ENCODE results near the gene NOP14. TPM values are rescaled to one million over a fixed set of nuclear protein-coding genes. Genes with fewer than 3 reads are reported as not detected.

NOP14 gene
- total and polyA plus RNA-seq, 8 donors = 11.1 to 31.0 (median 17.4) TPM

DNA sequence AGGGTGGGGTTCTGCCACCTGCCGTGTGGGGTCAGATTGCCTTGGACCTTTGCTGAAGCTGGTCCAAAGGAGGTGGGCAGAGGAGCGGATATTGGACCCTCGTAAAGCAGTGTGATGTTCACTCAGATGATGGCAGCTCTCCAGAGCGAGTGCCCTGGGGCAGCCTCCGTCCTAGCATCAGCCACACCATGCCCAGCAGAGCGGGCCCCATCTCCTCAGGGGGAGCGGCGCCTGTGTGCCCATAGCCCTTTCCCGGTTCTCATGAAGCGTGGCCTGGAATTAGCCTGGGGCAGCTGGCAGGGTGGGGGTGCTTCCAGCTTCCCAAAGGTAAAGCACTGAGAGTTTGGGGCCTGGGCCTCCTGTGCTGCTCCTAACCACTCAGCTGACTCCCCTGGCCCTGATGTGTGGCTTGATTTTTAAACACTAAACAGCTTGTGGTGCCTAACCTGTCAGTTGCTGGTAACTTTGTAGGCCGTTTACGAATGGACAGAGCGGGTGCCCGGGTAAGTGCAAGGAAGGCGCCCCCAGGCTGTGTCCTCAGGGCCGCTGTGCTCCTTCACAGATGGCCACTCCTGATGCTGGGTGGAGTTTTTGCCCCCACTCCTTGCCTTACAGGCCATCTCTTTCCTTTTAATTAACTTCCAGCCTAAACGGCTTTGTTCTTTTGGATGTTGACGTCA lies 36.0 kb downstream of the NOP14 start:
- H3K4me1 ChIP-seq = peaks cover 11 to 16% (median 13%) of the 10 kb centered on the region in 3 donors
- FAIRE-seq (no peak), ATAC-seq (no peak), DNase-seq (peak in 4 of 6 donors; percentile 8 to 50 (median 30))
- WGBS, 2 donors = 95 to 97% methylated on average over 18 of the region's 18 CpGs
- no peak overlapping the region for H3K27ac ChIP-seq
- peaks cover 0 to 38% (median 6%) of the 10 kb centered on the region in 3 donors for H3K36me3 ChIP-seq
- H3K9me3 ChIP-seq = no peaks in the 10 kb centered on the region
- intact Hi-C loops (cut with DNase I) = no loop called here
- no peak for TF ChIP-seq CTCF (IDR thresholded peaks at IDR 0.05)
- no peak overlapping the region for H3K4me3 ChIP-seq
- no peaks in the 10 kb centered on the region for H3K27me3 ChIP-seq

DNA sequence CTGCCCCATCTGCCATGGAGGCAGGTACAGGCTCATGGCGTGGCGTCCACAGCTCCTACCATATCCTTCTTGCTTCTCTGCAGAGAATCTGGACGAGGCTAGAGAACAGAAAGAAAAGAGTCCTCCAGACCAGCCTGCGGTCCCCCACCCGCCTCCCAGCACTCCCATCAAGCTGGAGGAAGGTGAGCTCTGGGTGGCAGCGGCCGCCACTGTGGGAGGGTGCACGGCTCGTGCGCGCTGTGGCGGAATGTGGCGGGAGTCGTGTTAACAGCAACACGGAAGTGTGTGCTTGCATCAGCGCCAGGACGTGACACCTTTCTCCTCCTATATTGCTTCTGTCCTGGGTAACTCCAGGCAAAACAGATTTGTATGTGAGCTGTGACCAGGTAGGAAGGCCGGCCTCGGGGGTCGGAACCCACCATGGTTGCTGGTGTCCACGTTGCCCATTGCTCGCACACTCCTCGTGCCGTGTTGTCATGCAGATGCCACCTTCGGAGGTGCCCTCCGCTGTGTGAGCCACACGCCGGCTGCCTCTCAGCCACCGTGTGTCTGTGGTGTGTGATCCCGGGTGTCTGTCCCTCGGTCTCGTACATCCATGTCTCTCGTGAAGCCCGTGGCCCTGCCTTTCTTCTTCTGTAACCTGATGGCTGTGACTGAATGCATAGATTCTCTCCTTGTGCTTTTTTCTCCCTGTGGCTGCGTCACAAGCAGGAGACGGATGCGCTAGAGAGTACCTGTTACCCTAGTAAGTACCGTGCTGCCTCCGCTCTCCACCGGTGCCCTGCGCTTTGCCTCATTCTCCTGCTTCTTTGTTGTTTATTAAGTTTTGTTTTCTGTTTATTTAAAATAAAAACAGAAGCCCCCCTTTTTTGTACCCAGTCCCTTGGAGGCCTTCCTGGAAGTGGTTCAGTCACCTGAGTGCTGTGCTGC lies 37.0 kb downstream of the NOP14 start:
- Histone ChIP-seq H3K27me3 (no peaks in the 10 kb centered on the region), H3K4me1 (peaks cover 11 to 16% (median 13%) of the 10 kb centered on the region in 3 donors), H3K36me3 (peaks cover 0 to 38% (median 6%) of the 10 kb centered on the region in 3 donors), H3K4me3 (no peak overlapping the region), H3K9me3 (no peaks in the 10 kb centered on the region), H3K27ac (no peak overlapping the region)
- no peak for TF ChIP-seq CTCF (IDR thresholded peaks at IDR 0.05)
- 93 to 95% methylated on average over 41 of the region's 41 CpGs for WGBS, 2 donors
- intact Hi-C loops (cut with DNase I) = no loop called here
- ATAC-seq (no peak), FAIRE-seq (no peak), DNase-seq (peak in 4 of 6 donors; percentile 5 to 56 (median 32))

- H3K9me3 ChIP-seq = no peaks in the 10 kb centered on the region
- H3K36me3 ChIP-seq = peaks cover 0 to 38% (median 6%) of the 10 kb centered on the region in 3 donors
- no peak overlapping the region for H3K4me3 ChIP-seq
- intact Hi-C loops (cut with DNase I) = no loop called here
- H3K27ac ChIP-seq = no peak overlapping the region
- DNase-seq (peak in 1 of 6 donors; percentile 5), FAIRE-seq (no peak), ATAC-seq (no peak)
- WGBS, 2 donors = 91 to 94% methylated on average over 5 of the region's 5 CpGs
- no peak for TF ChIP-seq CTCF (IDR thresholded peaks at IDR 0.05)
- H3K4me1 ChIP-seq = peaks cover 5 to 12% (median 9%) of the 10 kb centered on the region in 3 donors
- no peaks in the 10 kb centered on the region for H3K27me3 ChIP-seq
Observed at GRCh38 chr4:2925496-2925895, 37.7 kb downstream of the NOP14 start.

DNA sequence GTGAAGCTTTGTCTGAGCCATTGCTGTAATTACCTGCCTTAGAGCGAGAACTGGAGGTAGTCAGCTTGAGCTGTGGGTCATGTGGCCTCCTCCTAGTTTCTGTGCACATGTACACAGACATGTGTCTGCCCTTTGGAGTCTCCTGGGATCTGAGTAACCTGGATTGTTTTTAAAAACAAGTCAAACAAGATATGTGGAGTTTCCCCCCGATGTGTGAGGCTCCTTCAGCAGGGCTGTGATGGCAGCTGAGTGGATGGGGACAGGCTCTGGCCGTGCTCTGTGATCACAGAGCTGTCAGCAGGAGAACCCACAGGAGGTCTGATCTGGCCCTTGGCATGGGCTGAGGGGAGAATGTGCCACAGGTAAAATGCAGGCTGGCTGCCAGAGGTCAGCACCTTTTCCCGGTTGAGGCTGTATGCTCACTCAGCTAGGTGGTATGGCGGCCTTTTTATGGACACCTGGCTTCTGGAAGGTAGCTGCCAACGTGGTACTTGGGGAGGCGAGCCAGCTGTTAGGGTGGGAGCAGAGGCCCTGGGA lies 38.4 kb downstream of the NOP14 start:
- H3K27ac ChIP-seq = peak overlapping the region in 1 of 4 donors; percentile 17
- TF ChIP-seq CTCF (IDR thresholded peaks at IDR 0.05) = no peak
- no peaks in the 10 kb centered on the region for H3K9me3 ChIP-seq
- peak; percentile 32 to 60 (median 50) for ATAC-seq
- H3K4me3 ChIP-seq = no peak overlapping the region
- H3K27me3 ChIP-seq = no peaks in the 10 kb centered on the region
- peak in 4 of 6 donors; percentile 13 to 45 (median 28) for DNase-seq
- intact Hi-C loops (cut with DNase I) = no loop called here
- 51 to 61% methylated on average over 7 of the region's 7 CpGs for WGBS, 2 donors
- no peak for FAIRE-seq
- peaks cover 0 to 5% (median 3%) of the 10 kb centered on the region in 3 donors for H3K4me1 ChIP-seq
- H3K36me3 ChIP-seq = peaks cover 0 to 38% (median 6%) of the 10 kb centered on the region in 3 donors

Measured in pancreas (tissue), 10 donors.